ENCODE results near the gene PXDN.

Gene PXDN

GRCh38 chr2:1603059-1603458, 141.3 kb downstream of the PXDN start:
- DNase-seq (ENCODE audit: low spot score in 2 of 2) (no peak), ATAC-seq (replicated peaks; ENCODE audit: extremely low read depth, poor library complexity, severe bottlenecking) (no peak)
- H3K36me3 Mint-ChIP-seq (ENCODE audit: insufficient read depth), result no peaks in the 10 kb centered on the region
- H3K4me3 Mint-ChIP-seq, result no peak overlapping the region
- H3K4me1 Mint-ChIP-seq, result no peaks in the 10 kb centered on the region
- no peak overlapping the region for H3K27ac Mint-ChIP-seq (ENCODE audit: low read depth)
- no peaks in the 10 kb centered on the region for H3K9me3 Mint-ChIP-seq
- H3K27me3 Mint-ChIP-seq, result no peaks in the 10 kb centered on the region

GRCh38 chr2:1602278-1603010, 141.9 kb downstream of the PXDN start:
- Mint-ChIP-seq H3K4me1 (no peaks in the 10 kb centered on the region), H3K9me3 (no peaks in the 10 kb centered on the region), H3K4me3 (no peak overlapping the region), H3K36me3 (ENCODE audit: insufficient read depth) (no peaks in the 10 kb centered on the region), H3K27me3 (no peaks in the 10 kb centered on the region), H3K27ac (ENCODE audit: low read depth) (no peak overlapping the region)
- ATAC-seq (replicated peaks; ENCODE audit: extremely low read depth, poor library complexity, severe bottlenecking) (no peak), DNase-seq (ENCODE audit: low spot score in 2 of 2) (no peak)

GRCh38 chr2:1601471-1602277, 142.6 kb downstream of the PXDN start:
- no peaks in the 10 kb centered on the region for H3K4me1 Mint-ChIP-seq
- no peak for DNase-seq (ENCODE audit: low spot score in 2 of 2)
- H3K27ac Mint-ChIP-seq (ENCODE audit: low read depth), result no peak overlapping the region
- H3K27me3 Mint-ChIP-seq, result no peaks in the 10 kb centered on the region
- H3K36me3 Mint-ChIP-seq (ENCODE audit: insufficient read depth), result no peaks in the 10 kb centered on the region
- no peaks in the 10 kb centered on the region for H3K9me3 Mint-ChIP-seq
- ATAC-seq (replicated peaks; ENCODE audit: extremely low read depth, poor library complexity, severe bottlenecking), result no peak
- no peak overlapping the region for H3K4me3 Mint-ChIP-seq

GRCh38 chr2:1601067-1601412, 143.3 kb downstream of the PXDN start:
- DNase-seq (ENCODE audit: low spot score in 2 of 2) (no peak), ATAC-seq (replicated peaks; ENCODE audit: extremely low read depth, poor library complexity, severe bottlenecking) (no peak)
- H3K27me3 Mint-ChIP-seq, result no peaks in the 10 kb centered on the region
- H3K36me3 Mint-ChIP-seq (ENCODE audit: insufficient read depth), result no peaks in the 10 kb centered on the region
- no peak overlapping the region for H3K27ac Mint-ChIP-seq (ENCODE audit: low read depth)
- H3K4me3 Mint-ChIP-seq, result no peak overlapping the region
- H3K4me1 Mint-ChIP-seq, result no peaks in the 10 kb centered on the region
- no peaks in the 10 kb centered on the region for H3K9me3 Mint-ChIP-seq

GRCh38 chr2:1600191-1601066, 143.9 kb downstream of the PXDN start:
- no peaks in the 10 kb centered on the region for H3K4me1 Mint-ChIP-seq
- H3K36me3 Mint-ChIP-seq (ENCODE audit: insufficient read depth), result no peaks in the 10 kb centered on the region
- ATAC-seq (replicated peaks; ENCODE audit: extremely low read depth, poor library complexity, severe bottlenecking) (no peak), DNase-seq (ENCODE audit: low spot score in 2 of 2) (no peak)
- no peak overlapping the region for H3K4me3 Mint-ChIP-seq
- H3K9me3 Mint-ChIP-seq, result no peaks in the 10 kb centered on the region
- H3K27me3 Mint-ChIP-seq, result no peaks in the 10 kb centered on the region
- no peak overlapping the region for H3K27ac Mint-ChIP-seq (ENCODE audit: low read depth)

GRCh38 chr2:1599301-1600085, 144.8 kb downstream of the PXDN start:
- Mint-ChIP-seq H3K9me3 (no peaks in the 10 kb centered on the region), H3K4me3 (no peak overlapping the region), H3K27me3 (no peaks in the 10 kb centered on the region), H3K27ac (ENCODE audit: low read depth) (no peak overlapping the region), H3K36me3 (ENCODE audit: insufficient read depth) (no peaks in the 10 kb centered on the region), H3K4me1 (no peaks in the 10 kb centered on the region)
- ATAC-seq (replicated peaks; ENCODE audit: extremely low read depth, poor library complexity, severe bottlenecking), result no peak
- no peak for DNase-seq (ENCODE audit: low spot score in 2 of 2)

GRCh38 chr2:1598800-1599199, 145.5 kb downstream of the PXDN start:
- no peak for DNase-seq (ENCODE audit: low spot score in 2 of 2)
- ATAC-seq (replicated peaks; ENCODE audit: extremely low read depth, poor library complexity, severe bottlenecking), result no peak
- Mint-ChIP-seq H3K36me3 (ENCODE audit: insufficient read depth) (no peaks in the 10 kb centered on the region), H3K4me3 (no peak overlapping the region), H3K27ac (ENCODE audit: low read depth) (no peak overlapping the region), H3K9me3 (no peaks in the 10 kb centered on the region), H3K27me3 (no peaks in the 10 kb centered on the region), H3K4me1 (no peaks in the 10 kb centered on the region)

- Mint-ChIP-seq H3K4me3 (no peak overlapping the region), H3K4me1 (no peaks in the 10 kb centered on the region), H3K27me3 (no peaks in the 10 kb centered on the region), H3K36me3 (ENCODE audit: insufficient read depth) (no peaks in the 10 kb centered on the region), H3K9me3 (no peaks in the 10 kb centered on the region), H3K27ac (ENCODE audit: low read depth) (no peak overlapping the region)
- ATAC-seq (replicated peaks; ENCODE audit: extremely low read depth, poor library complexity, severe bottlenecking), result no peak
- DNase-seq (ENCODE audit: low spot score in 2 of 2), result no peak
Measured at GRCh38 chr2:1598041-1598710, 146.1 kb downstream of the PXDN start.

- ATAC-seq (replicated peaks; ENCODE audit: extremely low read depth, poor library complexity, severe bottlenecking), result no peak
- Mint-ChIP-seq H3K9me3 (no peaks in the 10 kb centered on the region), H3K36me3 (ENCODE audit: insufficient read depth) (no peaks in the 10 kb centered on the region), H3K4me3 (no peak overlapping the region), H3K4me1 (no peaks in the 10 kb centered on the region), H3K27ac (ENCODE audit: low read depth) (no peak overlapping the region), H3K27me3 (peaks cover 10% of the 10 kb centered on the region)
- no peak for DNase-seq (ENCODE audit: low spot score in 2 of 2)
Measured at GRCh38 chr2:1595274-1595673, 149.0 kb downstream of the PXDN start.

- Mint-ChIP-seq H3K27me3 (peaks cover 16% of the 10 kb centered on the region), H3K9me3 (no peaks in the 10 kb centered on the region), H3K36me3 (ENCODE audit: insufficient read depth) (no peaks in the 10 kb centered on the region), H3K4me3 (no peak overlapping the region), H3K4me1 (no peaks in the 10 kb centered on the region), H3K27ac (ENCODE audit: low read depth) (no peak overlapping the region)
- ATAC-seq (replicated peaks; ENCODE audit: extremely low read depth, poor library complexity, severe bottlenecking) (no peak), DNase-seq (ENCODE audit: low spot score in 2 of 2) (no peak)
Measured at GRCh38 chr2:1594373-1595171, 149.7 kb downstream of the PXDN start.

- Mint-ChIP-seq H3K9me3 (no peaks in the 10 kb centered on the region), H3K4me1 (no peaks in the 10 kb centered on the region), H3K36me3 (ENCODE audit: insufficient read depth) (no peaks in the 10 kb centered on the region), H3K4me3 (no peak overlapping the region), H3K27me3 (peaks cover 16% of the 10 kb centered on the region), H3K27ac (ENCODE audit: low read depth) (no peak overlapping the region)
- ATAC-seq (replicated peaks; ENCODE audit: extremely low read depth, poor library complexity, severe bottlenecking) (no peak), DNase-seq (ENCODE audit: low spot score in 2 of 2) (no peak)
Measured at GRCh38 chr2:1594123-1594372, 150.3 kb downstream of the PXDN start.

All from central memory CD8-positive, alpha-beta T cell (primary cell).